ENCODE data around the gene AMOTL2.

The AMOTL2 gene

DNA sequence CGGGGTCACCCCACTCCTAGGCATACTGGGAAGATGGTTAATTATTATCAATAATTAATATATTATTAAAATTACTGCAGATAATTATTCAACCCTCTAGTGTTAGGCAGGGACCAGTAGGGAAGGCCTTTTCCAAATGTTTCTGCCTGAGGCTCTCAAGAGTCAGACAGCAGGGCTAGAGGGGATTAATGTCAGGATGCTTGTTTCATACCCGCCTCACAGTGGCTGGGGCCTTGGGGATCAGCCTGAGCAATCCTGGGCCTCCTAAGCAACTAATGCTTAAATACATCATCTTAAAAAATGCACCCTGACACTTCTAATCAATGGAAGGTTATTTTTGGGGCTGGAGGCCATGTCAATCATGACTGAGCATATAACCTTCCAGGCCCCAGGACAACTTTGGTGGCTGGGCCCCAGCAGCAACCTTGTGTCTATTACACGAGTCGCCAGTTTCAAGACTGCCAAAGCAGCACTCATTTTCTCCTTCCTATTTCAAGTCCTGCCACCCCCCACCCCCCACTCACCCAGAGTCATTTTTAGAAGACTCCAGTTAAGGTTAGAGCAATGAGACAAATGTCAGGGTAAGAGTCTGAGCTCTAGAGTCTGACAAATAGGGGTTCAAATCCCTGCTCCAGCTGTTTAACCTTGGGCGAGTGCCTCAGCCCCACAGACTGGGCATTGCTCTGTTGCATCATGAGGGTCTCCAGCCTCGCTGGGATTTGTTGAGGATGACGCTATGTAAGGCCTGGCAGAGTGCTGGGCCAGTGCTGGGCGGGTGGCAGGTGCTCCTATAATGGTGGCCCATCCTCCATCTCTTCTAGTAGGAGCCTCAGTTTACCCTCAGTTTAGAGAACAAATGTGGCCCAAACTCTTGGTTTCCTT lies 6.1 kb downstream of the AMOTL2 start:
- Mint-ChIP-seq H3K27ac (ENCODE audit: low read depth) (no peak overlapping the region), H3K27me3 (peaks cover 7% of the 10 kb centered on the region), H3K4me1 (peaks cover 25% of the 10 kb centered on the region), H3K36me3 (ENCODE audit: insufficient read depth) (no peaks in the 10 kb centered on the region), H3K9me3 (no peaks in the 10 kb centered on the region), H3K4me3 (no peak overlapping the region)
- DNase-seq (ENCODE audit: low spot score in 2 of 2) (no peak), ATAC-seq (replicated peaks; ENCODE audit: extremely low read depth, poor library complexity, severe bottlenecking) (no peak)

DNA sequence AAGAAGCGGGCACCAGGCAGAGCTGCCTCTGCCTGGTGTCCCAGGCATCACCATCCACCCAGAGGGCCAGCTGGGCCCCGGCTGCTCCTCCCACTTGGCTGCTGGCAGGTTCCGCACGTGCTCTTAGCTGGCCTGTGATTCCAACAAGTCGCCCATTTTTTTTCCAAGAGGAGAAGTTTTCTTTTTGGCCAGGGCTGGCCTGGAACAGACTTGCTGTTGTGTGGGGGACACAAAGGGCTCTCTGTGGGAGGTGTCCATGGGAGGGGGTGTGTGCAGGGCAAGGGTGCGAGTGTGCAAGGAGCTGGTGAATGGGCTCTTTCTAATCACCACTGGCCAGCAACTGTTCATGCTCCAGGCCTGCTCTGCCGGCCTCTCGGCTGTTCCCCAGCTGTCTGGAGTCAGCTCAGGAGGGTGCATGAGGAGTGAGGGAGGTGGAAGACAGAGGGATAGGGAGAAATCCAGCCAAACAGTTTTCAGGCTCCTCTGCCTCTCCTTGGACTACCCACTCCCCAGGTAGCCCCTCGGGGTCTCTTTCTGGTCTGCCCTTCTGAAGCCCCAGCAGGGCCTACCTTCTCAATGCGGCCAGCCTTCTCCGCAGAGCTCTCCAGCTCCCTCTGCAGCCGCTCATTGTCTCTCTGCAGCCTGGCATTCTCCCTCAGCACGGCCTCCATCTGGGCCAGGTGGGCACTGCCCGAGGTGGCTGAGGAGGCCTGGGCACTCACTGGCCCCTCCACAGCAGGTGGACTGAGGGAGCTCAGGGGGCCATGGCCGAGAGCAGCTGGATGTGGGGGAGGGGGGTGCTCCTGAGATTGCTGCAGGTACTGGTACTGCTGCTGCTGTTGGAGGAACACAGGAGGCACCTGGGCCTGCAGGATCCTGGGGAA lies 7.1 kb downstream of the AMOTL2 start:
- H3K4me3 Mint-ChIP-seq, result no peak overlapping the region
- no peak for DNase-seq (ENCODE audit: low spot score in 2 of 2)
- H3K36me3 Mint-ChIP-seq (ENCODE audit: insufficient read depth), result no peaks in the 10 kb centered on the region
- H3K4me1 Mint-ChIP-seq, result peaks cover 28% of the 10 kb centered on the region
- no peak for ATAC-seq (replicated peaks; ENCODE audit: extremely low read depth, poor library complexity, severe bottlenecking)
- no peaks in the 10 kb centered on the region for H3K9me3 Mint-ChIP-seq
- no peak overlapping the region for H3K27ac Mint-ChIP-seq (ENCODE audit: low read depth)
- H3K27me3 Mint-ChIP-seq, result no peaks in the 10 kb centered on the region

DNA sequence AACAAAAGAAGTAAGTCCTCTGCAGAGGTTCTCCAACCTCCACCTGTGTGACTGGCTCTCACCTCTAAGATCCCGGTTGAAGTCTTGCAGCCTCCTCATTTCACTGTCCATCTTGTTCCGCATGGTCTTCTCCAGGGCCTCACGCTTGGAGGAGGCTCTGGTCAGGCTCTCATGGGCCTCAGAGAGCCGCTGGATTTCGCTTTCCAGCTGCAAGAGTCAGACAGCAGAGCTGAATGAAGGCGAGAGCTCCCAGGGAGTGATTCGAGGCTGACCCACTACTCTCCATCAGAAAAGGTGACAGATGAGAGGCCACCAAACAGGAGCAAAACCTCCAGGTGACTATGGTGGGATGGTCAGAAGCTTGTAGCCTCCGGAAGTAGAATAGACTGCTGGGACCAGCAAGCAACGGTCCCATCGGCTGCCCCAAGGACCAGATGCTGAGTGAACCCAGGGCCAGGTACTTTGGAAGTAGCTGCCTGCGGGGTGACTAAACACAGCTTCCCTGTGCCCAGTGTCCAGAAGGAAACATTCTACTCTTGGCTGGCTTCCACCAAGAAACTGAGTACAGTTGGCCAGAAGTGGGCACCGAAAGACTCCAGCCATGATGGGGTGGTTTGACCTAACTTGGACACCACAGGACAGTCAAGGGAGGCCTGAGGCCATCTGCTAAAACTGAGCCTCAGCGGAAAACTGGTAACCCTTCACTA lies 7.9 kb downstream of the AMOTL2 start:
- no peak for ATAC-seq (replicated peaks; ENCODE audit: extremely low read depth, poor library complexity, severe bottlenecking)
- Mint-ChIP-seq H3K9me3 (no peaks in the 10 kb centered on the region), H3K4me3 (no peak overlapping the region), H3K27ac (ENCODE audit: low read depth) (no peak overlapping the region), H3K36me3 (ENCODE audit: insufficient read depth) (no peaks in the 10 kb centered on the region), H3K4me1 (peaks cover 28% of the 10 kb centered on the region), H3K27me3 (no peaks in the 10 kb centered on the region)
- DNase-seq (ENCODE audit: low spot score in 2 of 2), result no peak

DNA sequence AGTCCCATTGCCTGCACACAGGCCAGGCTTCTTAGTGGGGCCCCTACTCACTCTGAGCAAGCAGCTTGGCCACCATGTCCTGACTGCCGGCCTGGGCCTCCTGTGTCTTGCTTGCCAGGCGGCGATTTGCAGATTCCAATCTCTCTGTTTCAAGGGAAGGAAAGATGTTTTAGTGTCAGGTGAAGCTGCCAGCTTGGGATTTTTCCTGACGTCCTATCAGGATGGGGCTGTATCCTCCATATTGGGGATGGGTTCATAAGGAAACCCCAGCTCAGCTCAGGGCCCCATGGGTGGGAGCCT lies 8.5 kb downstream of the AMOTL2 start:
- DNase-seq (ENCODE audit: low spot score in 2 of 2) (no peak), ATAC-seq (replicated peaks; ENCODE audit: extremely low read depth, poor library complexity, severe bottlenecking) (no peak)
- no peak overlapping the region for H3K27ac Mint-ChIP-seq (ENCODE audit: low read depth)
- no peaks in the 10 kb centered on the region for H3K36me3 Mint-ChIP-seq (ENCODE audit: insufficient read depth)
- peaks cover 28% of the 10 kb centered on the region for H3K4me1 Mint-ChIP-seq
- H3K4me3 Mint-ChIP-seq, result peak overlapping the region; percentile 75
- no peaks in the 10 kb centered on the region for H3K27me3 Mint-ChIP-seq
- no peaks in the 10 kb centered on the region for H3K9me3 Mint-ChIP-seq

DNA sequence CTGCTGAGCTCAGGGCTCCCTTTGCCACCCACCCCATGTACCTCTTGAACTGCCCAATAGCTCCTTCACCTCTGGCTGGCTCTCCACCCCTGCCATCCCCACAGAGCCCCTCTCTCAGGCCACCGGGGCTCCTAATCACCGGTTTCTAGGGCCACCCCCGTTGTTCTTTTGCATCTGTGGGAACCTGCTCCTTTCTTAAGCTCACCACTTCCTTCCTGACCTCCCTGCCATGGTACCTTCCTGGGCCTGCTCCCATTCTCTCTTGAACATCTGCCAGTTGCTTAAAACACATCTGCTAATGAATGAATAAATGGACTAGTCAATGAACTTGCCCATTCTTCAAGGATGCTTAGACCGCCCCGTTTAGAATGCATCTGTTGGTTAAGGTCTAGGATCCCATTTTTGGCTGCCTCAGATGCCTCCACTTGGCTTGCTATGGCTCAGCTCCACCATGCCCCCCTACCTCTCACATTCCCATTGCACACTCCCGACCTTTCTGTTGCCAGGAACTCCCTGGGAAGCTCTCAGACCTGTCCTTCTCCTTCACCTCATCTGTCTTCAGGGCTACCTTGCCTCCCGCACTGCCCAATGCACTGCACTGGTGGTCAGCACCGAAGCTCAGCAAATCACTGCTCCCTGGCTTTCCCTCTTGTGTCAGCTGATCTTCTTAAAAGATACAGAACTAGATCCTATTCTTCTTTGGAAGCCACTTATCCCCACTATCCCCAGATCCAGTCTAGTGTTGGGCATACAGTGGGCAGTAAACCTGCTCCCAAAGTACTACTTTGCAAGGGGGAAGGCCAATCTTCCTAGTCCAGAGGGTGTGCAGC lies 9.1 kb downstream of the AMOTL2 start:
- DNase-seq (ENCODE audit: low spot score in 2 of 2), result no peak
- H3K27ac Mint-ChIP-seq (ENCODE audit: low read depth), result peak overlapping the region; percentile 0
- no peak for ATAC-seq (replicated peaks; ENCODE audit: extremely low read depth, poor library complexity, severe bottlenecking)
- H3K27me3 Mint-ChIP-seq, result no peaks in the 10 kb centered on the region
- H3K9me3 Mint-ChIP-seq, result no peaks in the 10 kb centered on the region
- peaks cover 28% of the 10 kb centered on the region for H3K4me1 Mint-ChIP-seq
- H3K36me3 Mint-ChIP-seq (ENCODE audit: insufficient read depth), result no peaks in the 10 kb centered on the region
- peak overlapping the region; percentile 75 for H3K4me3 Mint-ChIP-seq

DNA sequence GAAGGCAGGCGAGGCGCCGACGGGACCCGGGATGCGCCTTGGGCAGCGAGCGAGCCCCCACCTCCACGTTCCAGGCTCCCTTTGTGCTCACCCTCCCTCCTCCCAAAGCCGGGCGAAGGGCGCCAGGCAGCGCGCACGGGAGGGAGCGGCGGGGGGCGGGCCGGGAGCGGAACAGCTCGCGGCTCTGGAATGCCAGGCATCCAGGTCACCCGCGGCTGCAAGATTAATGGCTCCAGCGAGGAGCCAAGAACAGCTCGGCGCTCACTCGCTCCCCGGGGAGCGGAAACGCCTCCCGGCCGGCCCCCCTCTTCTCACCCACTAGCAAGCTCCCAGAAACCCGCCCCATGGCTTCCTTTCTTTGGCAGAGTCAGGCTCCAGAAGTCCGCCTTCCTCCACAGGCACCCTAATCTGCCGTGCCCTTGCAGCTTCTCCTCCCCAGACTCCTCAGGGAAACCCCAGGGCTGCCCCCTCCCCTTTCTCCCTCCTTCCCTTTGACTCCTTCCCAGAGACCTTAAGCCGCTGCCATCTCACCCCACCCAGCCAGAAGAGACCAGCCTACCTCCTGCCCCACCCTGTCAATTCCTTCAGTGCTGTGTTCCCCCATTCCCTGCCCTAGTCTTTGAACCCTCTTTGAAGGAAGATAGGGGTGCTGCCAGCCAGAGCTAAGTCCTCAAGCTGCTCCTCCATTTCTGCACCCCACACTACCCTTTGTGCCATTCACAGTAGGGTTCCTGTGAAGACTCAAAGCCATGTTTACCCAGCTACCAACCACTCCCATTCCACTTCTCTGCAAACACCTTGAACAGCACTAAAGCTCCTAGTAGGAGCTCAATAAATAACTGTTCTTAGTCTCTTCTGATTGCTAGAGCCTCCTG lies 9.9 kb downstream of the AMOTL2 start:
- peaks cover 28% of the 10 kb centered on the region for H3K4me1 Mint-ChIP-seq
- H3K27ac Mint-ChIP-seq (ENCODE audit: low read depth), result peak overlapping the region; percentile 0
- no peak for DNase-seq (ENCODE audit: low spot score in 2 of 2)
- H3K9me3 Mint-ChIP-seq, result no peaks in the 10 kb centered on the region
- peak; percentile 38 for ATAC-seq (replicated peaks; ENCODE audit: extremely low read depth, poor library complexity, severe bottlenecking)
- no peaks in the 10 kb centered on the region for H3K36me3 Mint-ChIP-seq (ENCODE audit: insufficient read depth)
- H3K27me3 Mint-ChIP-seq, result no peaks in the 10 kb centered on the region
- H3K4me3 Mint-ChIP-seq, result peak overlapping the region; percentile 75

DNA sequence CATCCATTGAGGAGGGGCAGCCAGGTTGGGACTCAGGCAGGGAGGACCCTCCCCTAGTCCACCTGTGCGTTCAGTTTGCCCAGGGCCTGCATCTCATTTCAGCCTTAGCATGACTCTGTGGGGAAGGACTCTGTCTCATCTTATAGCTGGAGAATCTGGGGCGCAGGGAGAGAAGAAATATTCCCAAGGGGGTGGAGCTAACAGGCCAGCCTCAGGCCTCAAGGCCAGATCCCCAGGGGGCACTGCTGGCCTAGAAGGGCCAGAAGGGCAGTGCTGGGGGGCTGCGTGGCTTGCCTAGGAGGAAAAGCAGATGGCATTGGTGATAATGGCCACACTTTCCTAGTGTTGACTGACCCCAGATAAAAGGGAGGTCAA lies 10.9 kb downstream of the AMOTL2 start:
- ATAC-seq (replicated peaks; ENCODE audit: extremely low read depth, poor library complexity, severe bottlenecking) (no peak), DNase-seq (ENCODE audit: low spot score in 2 of 2) (no peak)
- H3K9me3 Mint-ChIP-seq, result no peaks in the 10 kb centered on the region
- no peaks in the 10 kb centered on the region for H3K27me3 Mint-ChIP-seq
- peaks cover 28% of the 10 kb centered on the region for H3K4me1 Mint-ChIP-seq
- peak overlapping the region; percentile 75 for H3K4me3 Mint-ChIP-seq
- H3K27ac Mint-ChIP-seq (ENCODE audit: low read depth), result peak overlapping the region; percentile 0
- H3K36me3 Mint-ChIP-seq (ENCODE audit: insufficient read depth), result no peaks in the 10 kb centered on the region

DNA sequence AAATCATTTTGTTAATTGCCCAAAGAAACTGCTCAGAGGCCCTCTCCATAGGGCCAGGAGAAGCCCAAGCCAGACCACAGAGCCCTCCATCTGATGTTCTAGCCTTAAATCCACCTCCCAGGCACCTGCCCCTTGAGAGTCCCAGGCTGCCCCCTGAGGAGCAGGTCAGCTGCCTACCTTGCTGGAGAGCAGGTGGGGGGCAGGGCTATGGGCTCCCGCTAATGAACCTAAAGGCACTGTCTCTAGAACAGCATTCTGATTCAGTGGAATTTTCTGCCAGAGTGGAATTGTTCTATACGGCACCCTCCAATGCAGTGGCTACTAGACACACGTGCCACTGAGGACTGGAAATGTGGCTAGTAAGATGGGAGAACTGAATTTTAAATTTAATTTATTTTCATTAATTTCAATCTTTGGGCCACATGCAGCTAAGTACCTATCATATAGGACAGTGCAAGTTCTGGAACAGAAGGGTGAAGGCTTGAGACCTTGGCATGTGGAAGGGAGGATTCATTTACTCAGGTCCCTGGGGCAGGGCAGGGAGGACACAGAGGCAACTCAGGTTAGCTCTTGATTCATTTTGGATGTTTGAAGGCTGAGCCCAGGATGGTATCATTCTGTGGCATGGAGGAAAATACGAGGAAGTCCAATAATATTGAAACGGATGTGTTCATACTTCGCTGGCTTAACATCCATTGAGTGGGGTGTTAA lies 11.4 kb downstream of the AMOTL2 start:
- H3K4me3 Mint-ChIP-seq, result peak overlapping the region; percentile 75
- DNase-seq (ENCODE audit: low spot score in 2 of 2) (no peak), ATAC-seq (replicated peaks; ENCODE audit: extremely low read depth, poor library complexity, severe bottlenecking) (no peak)
- H3K27me3 Mint-ChIP-seq, result no peaks in the 10 kb centered on the region
- H3K27ac Mint-ChIP-seq (ENCODE audit: low read depth), result no peak overlapping the region
- no peaks in the 10 kb centered on the region for H3K9me3 Mint-ChIP-seq
- no peaks in the 10 kb centered on the region for H3K36me3 Mint-ChIP-seq (ENCODE audit: insufficient read depth)
- peaks cover 28% of the 10 kb centered on the region for H3K4me1 Mint-ChIP-seq

DNA sequence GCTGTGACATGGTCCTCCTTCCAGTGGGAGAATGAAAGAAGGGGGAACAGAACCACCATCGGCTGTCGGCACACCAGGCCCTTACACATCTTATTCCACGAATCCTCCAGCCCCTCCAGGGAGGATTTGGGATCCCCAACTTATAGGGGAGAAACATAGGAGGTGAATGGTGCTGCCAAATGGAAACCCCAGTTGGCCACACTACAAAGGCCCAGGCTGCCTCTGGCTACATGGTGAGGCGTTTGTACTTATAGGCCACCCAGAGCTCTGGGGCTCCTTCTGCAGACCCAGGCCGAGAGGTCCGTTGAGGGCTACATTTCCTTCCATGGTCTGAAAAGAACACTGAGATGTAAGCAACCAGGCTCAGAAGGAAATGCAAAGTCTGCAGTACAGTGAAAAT lies 12.0 kb downstream of the AMOTL2 start:
- no peak overlapping the region for H3K4me3 Mint-ChIP-seq
- no peaks in the 10 kb centered on the region for H3K27me3 Mint-ChIP-seq
- ATAC-seq (replicated peaks; ENCODE audit: extremely low read depth, poor library complexity, severe bottlenecking) (no peak), DNase-seq (ENCODE audit: low spot score in 2 of 2) (no peak)
- H3K4me1 Mint-ChIP-seq, result peaks cover 28% of the 10 kb centered on the region
- no peaks in the 10 kb centered on the region for H3K9me3 Mint-ChIP-seq
- H3K36me3 Mint-ChIP-seq (ENCODE audit: insufficient read depth), result no peaks in the 10 kb centered on the region
- no peak overlapping the region for H3K27ac Mint-ChIP-seq (ENCODE audit: low read depth)

DNA sequence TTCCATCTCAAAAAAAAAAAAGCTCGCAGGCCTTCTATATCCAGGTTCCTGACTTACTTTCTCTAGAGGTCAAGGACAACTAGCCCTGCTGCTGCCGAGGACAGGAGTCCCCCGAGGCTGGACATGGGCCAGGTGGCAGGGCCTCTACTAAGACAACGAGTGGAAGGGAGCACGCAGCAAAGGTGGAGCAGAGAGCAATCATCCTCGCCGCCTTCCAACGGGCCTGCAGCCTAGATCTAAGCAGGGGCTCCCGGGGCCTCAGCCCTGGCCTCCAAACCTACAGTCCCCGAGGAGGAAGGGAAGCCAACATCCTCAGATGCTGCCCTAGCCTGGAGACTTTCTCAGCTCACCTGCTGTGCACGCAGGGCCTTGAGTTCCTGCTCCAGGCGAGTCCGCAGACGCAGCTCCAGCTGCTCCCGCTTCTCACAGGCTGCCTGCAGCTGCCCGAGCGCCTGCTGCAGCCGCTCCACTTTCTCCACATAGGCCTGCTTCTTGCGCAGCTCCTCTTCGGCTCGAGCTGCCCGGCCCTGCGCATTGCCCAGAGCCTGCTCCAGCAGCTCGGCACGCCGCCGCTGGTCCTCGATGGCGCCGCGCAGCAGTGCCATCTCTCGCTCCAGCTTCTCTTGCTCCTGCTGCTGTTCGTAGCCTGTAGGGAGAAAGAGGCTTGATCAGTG lies 12.9 kb downstream of the AMOTL2 start:
- Mint-ChIP-seq H3K36me3 (ENCODE audit: insufficient read depth) (no peaks in the 10 kb centered on the region), H3K27ac (ENCODE audit: low read depth) (no peak overlapping the region), H3K9me3 (no peaks in the 10 kb centered on the region), H3K4me1 (peaks cover 28% of the 10 kb centered on the region), H3K4me3 (no peak overlapping the region), H3K27me3 (no peaks in the 10 kb centered on the region)
- ATAC-seq (replicated peaks; ENCODE audit: extremely low read depth, poor library complexity, severe bottlenecking) (no peak), DNase-seq (ENCODE audit: low spot score in 2 of 2) (no peak)

DNA sequence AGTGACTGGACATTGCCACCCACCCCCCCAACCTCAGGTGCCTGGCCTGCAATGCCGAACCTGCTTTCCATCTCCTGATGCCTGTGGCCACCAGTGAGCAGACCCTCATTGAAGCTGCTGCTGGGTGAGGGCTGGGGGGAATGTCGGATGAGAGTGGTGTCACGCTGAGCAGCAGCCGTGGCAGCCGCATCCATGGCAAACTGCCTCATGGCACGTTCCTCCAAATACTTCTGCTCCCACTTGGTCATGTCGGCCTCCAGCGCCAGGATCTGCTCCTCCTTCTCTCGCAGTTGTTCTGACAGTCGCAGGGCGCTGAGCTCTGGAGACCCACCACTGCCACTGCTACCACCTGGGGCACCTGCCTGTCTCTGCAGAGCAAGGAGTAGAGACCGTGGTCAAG lies 14.2 kb downstream of the AMOTL2 start:
- Mint-ChIP-seq H3K4me3 (no peak overlapping the region), H3K4me1 (peaks cover 20% of the 10 kb centered on the region), H3K9me3 (no peaks in the 10 kb centered on the region), H3K27ac (ENCODE audit: low read depth) (no peak overlapping the region), H3K36me3 (ENCODE audit: insufficient read depth) (no peaks in the 10 kb centered on the region), H3K27me3 (no peaks in the 10 kb centered on the region)
- DNase-seq (ENCODE audit: low spot score in 2 of 2), result no peak
- no peak for ATAC-seq (replicated peaks; ENCODE audit: extremely low read depth, poor library complexity, severe bottlenecking)
